ENCODE results near the gene CYP27C1. TPM values are rescaled to one million over a fixed set of nuclear protein-coding genes. Genes with fewer than 3 reads are reported as not detected.
A peak's percentile ranks its signal among the peaks of the same experiment; 100 is the strongest.
"Not testable (repeated sequence)": the region's sequence is repeated elsewhere in the genome, so short reads cannot be mapped to it uniquely, and the experiment has no call there.

Gene CYP27C1
- polyA plus RNA-seq, 5 donors, result 8.4 to 13.0 (median 9.0) TPM

- not testable (repeated sequence) for DNase-seq
Observed at GRCh38 chr2:127224135-127224534, 4.0 kb upstream of the CYP27C1 start.

GRCh38 chr2:127220768-127221527 lies 849 bp upstream of the CYP27C1 start:
- no peak for DNase-seq

- peak; percentile 65 to 67 for DNase-seq
Observed at GRCh38 chr2:127219171-127220070, 678 bp downstream of the CYP27C1 start.

DNA sequence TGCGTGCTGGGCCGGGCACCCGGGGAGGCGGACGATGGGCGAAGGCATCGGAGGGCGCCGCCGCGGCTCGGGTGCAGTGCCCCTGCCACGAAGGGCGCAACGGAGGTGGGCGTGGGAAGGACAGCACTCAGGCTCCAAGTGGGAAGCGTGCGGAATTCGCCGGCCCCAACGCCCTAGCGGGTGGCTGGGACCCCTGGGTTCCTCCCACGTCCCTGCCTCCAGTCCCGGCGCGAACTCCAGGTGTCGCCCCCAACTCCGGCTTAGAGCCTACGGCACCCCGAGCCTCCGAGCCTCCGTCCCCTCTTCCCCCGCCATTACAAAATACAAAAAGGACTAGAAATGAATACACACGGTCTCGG lies 1.3 kb downstream of the CYP27C1 start:
- DNase-seq, result no peak

- DNase-seq, result no peak
Observed at GRCh38 chr2:127217470-127218325, 2.4 kb downstream of the CYP27C1 start.

GRCh38 chr2:127216593-127216992 lies 3.5 kb downstream of the CYP27C1 start:
- DNase-seq, result no peak

DNA sequence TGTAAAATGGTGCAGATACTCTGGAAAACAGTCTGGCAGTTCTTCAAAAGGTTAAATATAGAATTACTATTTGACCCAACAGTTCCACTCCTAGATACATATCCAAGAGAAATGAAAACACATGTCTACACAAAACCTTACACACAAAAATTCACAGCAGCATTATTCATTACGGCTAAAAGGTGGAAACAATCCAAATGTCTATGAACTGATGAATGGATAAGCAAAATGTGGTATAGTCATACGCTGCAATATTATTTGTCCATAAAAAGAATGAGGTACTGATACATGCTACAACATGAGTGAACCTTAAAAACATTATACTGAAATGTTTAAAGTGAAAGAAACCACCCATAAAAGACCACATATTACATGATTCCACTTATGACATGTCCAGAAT lies 4.0 kb downstream of the CYP27C1 start:
- no peak for DNase-seq

DNA sequence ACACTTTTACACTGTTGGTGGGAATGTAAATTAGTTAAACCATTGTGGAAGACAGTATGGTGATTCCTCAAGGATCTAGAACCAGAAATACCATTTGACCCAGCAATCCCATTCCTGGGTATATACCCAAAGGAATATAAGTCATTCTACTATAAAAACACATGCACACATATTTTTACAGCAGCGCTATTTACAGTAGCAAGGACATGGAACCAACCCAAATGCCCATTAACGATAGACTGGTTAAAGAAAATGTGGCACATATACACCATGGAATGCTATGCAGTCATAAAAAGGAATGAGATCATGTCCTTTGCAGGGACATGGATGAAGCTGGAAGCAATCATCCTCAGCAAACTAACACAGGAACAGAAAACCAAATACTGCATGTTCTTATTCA lies 5.9 kb downstream of the CYP27C1 start:
- DNase-seq, result not testable (repeated sequence)

GRCh38 chr2:127208313-127208712 lies 11.8 kb downstream of the CYP27C1 start:
- DNase-seq, result no peak

- no peak for DNase-seq
Observed at GRCh38 chr2:127205218-127206125, 14.6 kb downstream of the CYP27C1 start.

GRCh38 chr2:127201452-127201851 lies 18.6 kb downstream of the CYP27C1 start:
- no peak for DNase-seq

GRCh38 chr2:127200962-127201361 lies 19.1 kb downstream of the CYP27C1 start:
- DNase-seq, result no peak

GRCh38 chr2:127199223-127199622 lies 20.9 kb downstream of the CYP27C1 start:
- DNase-seq, result no peak

- no peak for DNase-seq
Observed at GRCh38 chr2:127197475-127198385, 22.4 kb downstream of the CYP27C1 start.

- no peak for DNase-seq
Observed at GRCh38 chr2:127196998-127197397, 23.1 kb downstream of the CYP27C1 start.

DNA sequence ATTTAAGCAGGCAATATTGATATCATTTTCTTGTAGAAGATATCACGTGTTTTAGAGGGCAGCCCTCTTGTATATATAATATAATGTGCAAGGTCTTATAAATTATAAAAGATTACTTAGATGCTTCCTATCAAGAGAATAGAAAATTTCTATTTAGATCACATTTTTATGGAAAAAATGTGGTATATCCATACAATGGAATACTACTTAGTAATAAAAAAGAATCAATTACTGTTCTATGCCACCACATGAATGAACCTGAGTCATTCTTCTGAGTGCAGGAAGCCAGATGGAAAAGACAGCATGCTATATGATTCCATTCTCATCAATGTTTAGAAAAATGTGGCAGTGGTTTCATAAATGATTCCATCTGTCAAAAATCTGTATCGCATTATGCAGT lies 23.6 kb downstream of the CYP27C1 start:
- DNase-seq, result no peak

- no peak for DNase-seq
Observed at GRCh38 chr2:127195140-127196074, 24.7 kb downstream of the CYP27C1 start.

DNA sequence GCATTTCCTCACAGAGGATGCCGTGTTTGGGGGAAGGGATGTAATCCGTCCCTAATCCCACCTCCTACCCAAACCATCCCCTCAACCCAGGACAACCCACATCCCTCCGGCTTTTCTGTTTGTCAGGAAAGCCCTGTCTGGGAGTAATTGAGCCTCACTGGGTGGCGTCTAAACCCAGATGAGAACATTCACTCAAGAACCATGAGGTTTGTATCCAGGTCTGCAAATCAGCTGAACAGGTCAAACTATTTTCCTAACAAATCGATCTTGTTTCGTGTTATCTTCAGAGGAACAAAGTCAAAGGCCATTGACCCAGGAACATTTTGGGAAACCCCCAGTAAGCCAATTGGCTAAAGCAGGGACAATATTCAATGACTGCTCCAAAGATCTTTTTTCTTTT lies 25.7 kb downstream of the CYP27C1 start:
- DNase-seq, result no peak

DNA sequence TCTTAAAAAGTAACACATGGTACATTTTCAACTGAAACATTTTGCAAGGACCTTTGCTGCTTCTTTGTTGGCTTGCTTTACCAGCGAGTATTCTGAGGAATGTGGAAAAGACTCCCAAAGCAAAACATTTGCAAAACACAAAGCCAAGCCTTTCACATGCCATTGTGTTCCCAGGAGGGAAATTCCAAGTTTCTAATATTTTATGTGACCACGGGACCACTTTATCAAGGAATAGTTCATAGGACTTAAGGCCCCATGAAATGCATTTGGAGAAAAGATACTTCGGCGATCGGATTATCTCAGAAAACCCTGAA lies 26.2 kb downstream of the CYP27C1 start:
- peak in 1 of 2 donors; percentile 52 for DNase-seq
